H7 (cell line): ENCODE data around the gene PIK3R5. TPM values are rescaled to one million over a fixed set of nuclear protein-coding genes. Genes with fewer than 3 reads are reported as not detected.
A peak's percentile ranks its signal among the peaks of the same experiment; 100 is the strongest.
"Not testable (repeated sequence)": the region's sequence is repeated elsewhere in the genome, so short reads cannot be mapped to it uniquely, and the experiment has no call there.

Experiments used
- DNase-seq: peaks from one replicate; pipeline ENCODE4 v3.0.0; 2012
- H3K27me3 ChIP-seq: 2 replicates; pipeline ENCODE4 v1.6.0; 2011; ENCODE audit warnings: mild to moderate bottlenecking, low read length; ENCODE audit not compliant: control insufficient read depth, insufficient read depth
- H3K36me3 ChIP-seq: replicated peaks from 2 replicates; pipeline ENCODE4 v1.5.1; 2011; ENCODE audit warnings: low read length; ENCODE audit not compliant: control insufficient read depth, insufficient read depth
- H3K4me3 ChIP-seq: 2 replicates; pipeline ENCODE4 v1.5.1; 2011; ENCODE audit warnings: low read depth, mild to moderate bottlenecking, control low read depth, low read length, moderate library complexity; ENCODE audit not compliant: insufficient read depth
- total RNA-seq: library from RNA; depleted of rRNA; stranded (reverse); fragments of >200 nt; shearing (Covaris generic); gene quantifications from 2 replicates; pipeline ENCODE4 v1.2.3, GENCODE V29; 2014

PIK3R5 gene
- total RNA-seq, 1 experiment from 2014 or later: 33.6 TPM

DNA sequence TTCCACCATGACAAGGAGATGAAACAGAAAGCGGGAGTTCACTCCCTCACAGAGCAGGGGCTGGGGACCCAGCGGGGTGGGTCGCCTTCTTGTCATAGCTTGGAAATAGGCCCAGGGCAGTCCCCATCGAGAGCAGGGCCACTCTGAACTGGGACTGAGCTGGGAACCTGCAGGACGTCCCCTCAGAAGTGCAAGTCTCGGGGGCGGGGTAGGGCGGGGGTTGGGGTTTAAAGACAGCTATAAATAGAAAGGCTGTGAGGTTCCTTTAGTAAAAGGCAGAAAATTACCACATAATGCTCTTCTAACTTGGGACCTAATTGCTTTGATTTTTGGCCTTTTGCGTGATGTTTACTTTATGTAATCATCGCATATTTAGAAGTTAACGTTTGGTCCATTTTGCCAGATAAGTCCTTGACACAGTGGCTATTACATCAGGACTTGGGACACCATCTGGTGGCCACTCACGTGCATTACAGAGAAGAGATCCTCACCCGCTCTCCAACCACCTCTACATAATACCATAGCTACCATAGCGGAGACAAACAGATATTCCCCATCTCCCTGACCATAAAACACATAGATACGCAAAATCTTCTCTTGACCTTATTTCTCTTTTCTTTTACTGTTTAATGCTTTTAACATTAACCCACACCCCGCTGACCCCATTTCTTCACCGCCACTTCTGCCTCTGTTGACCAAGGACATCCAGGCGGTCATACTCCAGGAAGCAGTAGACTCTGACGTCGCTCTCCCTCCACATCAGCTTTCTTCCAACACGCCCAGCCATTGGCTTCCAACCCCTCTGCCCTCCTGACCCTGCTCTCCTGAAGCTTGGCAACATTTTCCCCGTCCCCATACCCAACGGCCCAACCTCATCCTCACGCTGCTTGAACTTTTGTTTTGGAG, 70.6 kb downstream of the PIK3R5 start:
- peak; percentile 84 for DNase-seq
- no peaks in the 10 kb centered on the region for H3K36me3 ChIP-seq
- peak overlapping the region; percentile 25 for H3K4me3 ChIP-seq
- H3K27me3 ChIP-seq: no peaks in the 10 kb centered on the region; the same call in 1 of the 2 replicates

DNA sequence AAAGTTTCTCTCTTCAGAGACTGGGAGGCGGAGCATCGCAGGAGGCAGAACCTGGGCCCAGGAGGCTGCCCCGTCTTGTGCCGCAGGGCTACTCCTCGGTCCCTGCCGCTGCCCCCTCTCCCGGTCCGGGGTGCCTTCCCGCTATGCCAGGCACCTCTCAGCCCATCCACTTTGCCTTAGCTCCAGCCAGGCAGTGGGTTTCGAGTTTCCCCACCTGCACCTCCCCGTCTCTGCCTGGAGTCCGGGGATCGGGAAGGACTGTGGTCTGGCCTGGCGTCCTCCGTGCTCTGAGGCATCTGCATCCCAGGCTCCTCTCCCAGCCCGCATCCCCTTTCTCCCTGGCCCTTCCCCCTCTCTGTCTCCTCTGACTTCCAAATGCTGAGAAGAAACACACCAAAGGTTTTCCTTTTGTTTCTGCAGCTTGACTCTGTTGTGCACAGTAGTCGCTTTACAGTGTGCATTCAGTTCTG, 71.3 kb downstream of the PIK3R5 start:
- peak overlapping the region; percentile 25 for H3K4me3 ChIP-seq
- H3K27me3 ChIP-seq: no peaks in the 10 kb centered on the region; the same call in 1 of the 2 replicates
- DNase-seq: peak; percentile 84

GRCh38 chr17:8893621-8894201, 71.8 kb downstream of the PIK3R5 start:
- Histone ChIP-seq H3K27me3 (no peaks in the 10 kb centered on the region; the same call in 1 of the 2 replicates), H3K4me3 (no peak overlapping the region), H3K36me3 (no peaks in the 10 kb centered on the region)
- DNase-seq: no peak

More for the DNA sequence above, 71.3 kb downstream of the PIK3R5 start:
- H3K36me3 ChIP-seq: no peaks in the 10 kb centered on the region

- Histone ChIP-seq H3K27me3 (no peaks in the 10 kb centered on the region; the same call in 1 of the 2 replicates), H3K36me3 (no peaks in the 10 kb centered on the region), H3K4me3 (no peak overlapping the region)
- no peak for DNase-seq
Measured at GRCh38 chr17:8893059-8893458, 72.4 kb downstream of the PIK3R5 start.

- Histone ChIP-seq H3K27me3 (no peaks in the 10 kb centered on the region; the same call in 1 of the 2 replicates), H3K4me3 (no peak overlapping the region), H3K36me3 (no peaks in the 10 kb centered on the region)
- peak; percentile 8 for DNase-seq
Measured at GRCh38 chr17:8892338-8892690, 73.2 kb downstream of the PIK3R5 start.

GRCh38 chr17:8890671-8891070, 74.8 kb downstream of the PIK3R5 start:
- Histone ChIP-seq H3K36me3 (no peaks in the 10 kb centered on the region), H3K4me3 (no peak overlapping the region), H3K27me3 (no peaks in the 10 kb centered on the region; the same call in 1 of the 2 replicates)
- peak; percentile 19 for DNase-seq

DNA sequence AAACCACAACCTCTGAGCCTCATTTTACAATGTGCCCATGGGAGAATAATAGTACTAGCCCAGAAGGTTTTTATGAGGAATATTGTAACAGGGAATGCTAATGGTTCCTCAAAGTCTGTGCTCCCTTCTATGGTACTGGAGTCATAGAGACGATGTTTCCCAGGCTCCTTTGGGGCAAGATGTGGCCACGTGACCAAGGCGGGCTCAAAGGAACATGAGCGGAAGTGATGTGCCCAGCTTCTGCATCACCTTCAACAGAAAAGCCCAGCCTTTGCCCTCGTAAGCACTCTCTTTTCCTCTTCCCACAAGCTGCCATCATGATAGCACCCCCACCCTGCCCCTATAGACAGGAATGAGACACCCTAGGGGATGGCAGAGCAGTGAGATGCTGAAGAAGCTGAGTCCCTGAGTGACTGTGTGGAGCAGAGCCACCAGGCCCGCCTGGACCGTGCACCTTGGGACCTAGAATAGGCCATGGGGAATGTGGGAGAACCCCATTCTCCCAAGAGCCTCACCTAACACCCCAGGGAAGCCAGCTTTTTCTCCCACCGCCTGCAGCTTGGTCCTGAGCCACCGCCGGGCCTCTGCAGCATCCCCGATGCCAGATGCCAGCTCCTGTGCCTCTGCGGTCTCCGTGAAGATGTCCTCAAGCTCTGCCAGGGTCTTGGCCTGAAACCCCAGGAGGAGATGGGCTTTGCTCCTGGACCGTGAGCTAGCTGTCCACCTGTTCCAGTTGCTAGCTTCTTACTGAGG, 75.9 kb downstream of the PIK3R5 start:
- peak; percentile 10 for DNase-seq
- H3K36me3 ChIP-seq: no peaks in the 10 kb centered on the region
- H3K4me3 ChIP-seq: no peak overlapping the region
- H3K27me3 ChIP-seq: no peaks in the 10 kb centered on the region; the same call in 1 of the 2 replicates

DNA sequence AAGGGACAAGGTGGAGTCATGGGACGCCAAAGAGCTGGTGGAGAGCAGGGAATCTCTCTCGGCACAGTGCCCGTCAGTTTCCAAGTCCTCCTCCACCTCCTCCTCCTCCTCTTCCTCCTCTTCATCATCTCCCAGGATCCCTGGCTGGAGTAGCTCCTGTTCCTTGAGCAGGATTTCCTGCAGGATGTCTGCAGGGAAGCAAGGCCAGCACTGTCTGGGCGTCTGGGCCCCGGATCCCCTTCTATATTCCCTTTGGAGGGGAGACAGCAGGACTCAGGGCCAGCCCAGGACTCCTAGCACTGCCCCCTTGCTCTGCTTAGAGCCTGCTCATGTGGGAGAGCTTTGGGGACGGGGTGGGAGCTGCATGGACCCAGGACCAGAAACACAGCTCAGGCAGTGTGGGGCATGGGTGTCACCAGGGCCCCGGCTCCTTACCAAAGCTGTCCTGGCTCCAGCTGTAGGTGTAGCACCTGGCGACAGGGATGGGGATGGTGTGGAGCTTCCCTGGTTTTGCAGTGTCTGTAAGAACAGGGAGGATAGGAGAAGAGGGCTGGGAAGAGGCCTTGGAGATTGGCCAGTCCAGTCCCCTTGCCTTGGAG, 76.7 kb downstream of the PIK3R5 start:
- DNase-seq: no peak
- no peak overlapping the region for H3K4me3 ChIP-seq

GRCh38 chr17:8887834-8888703, 77.4 kb downstream of the PIK3R5 start:
- Histone ChIP-seq H3K4me3 (no peak overlapping the region), H3K36me3 (no peaks in the 10 kb centered on the region), H3K27me3 (no peaks in the 10 kb centered on the region; the same call in 1 of the 2 replicates)
- DNase-seq: peak; percentile 90

More for the DNA sequence above, 76.7 kb downstream of the PIK3R5 start:
- H3K27me3 ChIP-seq: no peaks in the 10 kb centered on the region; the same call in 1 of the 2 replicates
- H3K36me3 ChIP-seq: no peaks in the 10 kb centered on the region

DNA sequence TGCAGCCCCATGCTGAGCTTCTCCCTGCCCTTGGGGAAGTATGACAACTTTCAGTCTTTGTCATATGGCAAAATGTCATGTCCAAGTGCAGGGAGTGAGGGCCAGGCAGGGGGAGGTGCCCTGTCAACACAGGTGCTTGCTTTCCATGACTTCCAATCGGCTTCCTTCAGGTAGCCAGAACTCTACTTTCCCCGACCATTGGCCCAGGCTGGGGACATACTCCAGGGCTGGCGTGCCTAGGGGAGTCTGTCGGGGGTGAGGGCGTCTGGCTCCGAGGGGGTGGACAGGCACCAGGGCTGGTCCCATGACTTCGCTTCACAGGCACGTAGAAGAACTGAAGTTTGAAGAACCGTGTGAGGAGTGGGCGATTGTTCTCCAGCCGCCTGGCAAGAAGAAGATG, 78.2 kb downstream of the PIK3R5 start:
- Histone ChIP-seq H3K27me3 (no peaks in the 10 kb centered on the region; the same call in 1 of the 2 replicates), H3K36me3 (no peaks in the 10 kb centered on the region), H3K4me3 (no peak overlapping the region)
- no peak for DNase-seq

DNA sequence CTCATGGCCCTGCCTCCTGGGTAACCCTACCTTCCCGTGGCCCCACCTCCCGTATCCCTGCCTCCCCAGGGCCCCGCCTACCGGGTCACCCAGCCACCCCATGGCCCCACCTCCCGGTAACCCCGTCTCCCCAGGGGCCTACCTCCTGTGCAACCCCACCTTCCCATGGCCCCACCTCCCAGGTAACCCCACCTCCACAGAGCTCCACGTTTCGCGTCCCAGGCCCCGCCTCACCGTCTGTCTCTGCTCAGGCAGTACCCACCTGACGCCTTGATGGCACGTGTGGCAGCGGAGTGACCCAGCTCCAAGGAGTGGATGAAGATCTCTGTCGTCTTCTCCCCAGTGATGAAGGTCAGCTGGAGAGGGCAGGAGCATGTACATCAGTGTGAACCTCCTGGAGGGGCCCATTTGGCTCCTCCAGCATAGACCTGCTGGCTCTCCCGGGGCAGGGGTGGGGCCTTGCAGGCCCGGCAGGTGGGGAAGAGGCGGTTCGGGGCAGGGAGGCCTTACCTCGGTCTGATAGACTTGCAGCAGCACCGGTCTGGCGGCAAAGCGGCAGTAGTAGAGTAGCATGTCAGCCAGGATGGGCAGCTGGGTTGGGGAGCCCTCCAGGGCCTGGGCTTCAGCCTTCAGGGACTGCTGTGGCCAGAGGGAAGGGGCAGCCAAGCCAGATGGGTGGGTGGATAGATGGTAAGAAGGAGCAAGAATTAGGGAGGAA, 79.4 kb downstream of the PIK3R5 start:
- DNase-seq: peak; percentile 82
- peak overlapping the region; percentile 24 for H3K4me3 ChIP-seq
- no peaks in the 10 kb centered on the region for H3K36me3 ChIP-seq
- no peaks in the 10 kb centered on the region; the same call in 1 of the 2 replicates for H3K27me3 ChIP-seq

DNA sequence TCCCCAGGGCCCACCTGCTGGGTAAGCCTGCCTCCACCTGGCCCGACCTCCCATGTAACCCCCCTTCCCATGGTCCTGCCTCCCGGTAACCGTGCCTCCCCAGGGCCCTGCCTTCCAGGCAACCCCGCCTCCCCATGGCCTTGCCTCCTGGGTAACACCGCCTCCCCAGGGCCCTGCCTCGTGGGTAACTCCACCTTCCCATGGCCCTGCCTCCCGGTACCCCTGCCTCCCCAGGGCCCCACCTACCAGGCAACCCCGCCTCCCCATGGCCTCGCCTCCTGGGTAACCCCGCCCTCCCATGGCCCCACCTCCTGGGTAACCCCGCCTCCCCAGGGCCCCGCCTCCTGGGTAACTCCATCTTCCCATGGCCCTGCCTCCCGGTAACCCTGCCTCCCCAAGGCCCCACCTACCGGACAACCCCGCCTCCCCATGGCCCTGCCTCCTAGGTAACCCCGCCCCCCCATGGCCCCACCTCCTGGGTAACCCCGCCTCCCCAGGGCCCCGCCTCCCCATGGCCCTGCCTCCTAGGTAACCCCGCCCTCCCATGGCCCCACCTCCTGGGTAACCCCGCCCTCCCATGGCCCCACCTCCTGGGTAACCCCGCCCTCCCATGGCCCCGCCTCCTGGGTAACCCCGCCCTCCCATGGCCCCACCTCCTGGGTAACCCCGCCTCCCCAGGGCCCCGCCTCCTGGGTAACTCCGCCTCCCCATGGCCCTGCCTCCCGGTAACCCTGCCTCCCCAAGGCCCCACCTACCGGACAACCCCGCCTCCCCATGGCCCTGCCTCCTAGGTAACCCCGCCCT, 80.1 kb downstream of the PIK3R5 start:
- not testable (repeated sequence) for H3K36me3 ChIP-seq, H3K4me3 ChIP-seq, H3K27me3 ChIP-seq
- DNase-seq: peak; percentile 91
